Anterior cingulate cortex (tissue), 58 donors: Measurements from ENCODE around the gene TPST2.
A peak's percentile ranks its signal among the peaks of the same experiment; 100 is the strongest.

ENCODE experiments used
- DNase-seq, 58 donors: peaks; one replicate each; lab custom pipeline; 2025; lab: John Stamatoyannopoulos, UW

Gene TPST2

GRCh38 chr22:26581633-26582168 lies 8.2 kb downstream of the TPST2 start:
- DNase-seq: no peak

GRCh38 chr22:26581026-26581425 lies 8.9 kb downstream of the TPST2 start:
- no peak for DNase-seq

- DNase-seq: no peak
Measured at GRCh38 chr22:26580240-26580962, 9.5 kb downstream of the TPST2 start.

GRCh38 chr22:26579331-26579886 lies 10.5 kb downstream of the TPST2 start:
- DNase-seq: no peak

GRCh38 chr22:26577081-26577480 lies 12.9 kb downstream of the TPST2 start:
- DNase-seq: no peak

GRCh38 chr22:26576026-26576680 lies 13.8 kb downstream of the TPST2 start:
- no peak for DNase-seq

GRCh38 chr22:26574001-26574723 lies 15.8 kb downstream of the TPST2 start:
- no peak for DNase-seq

GRCh38 chr22:26573026-26573662 lies 16.8 kb downstream of the TPST2 start:
- peak in 4 of 58 donors; percentile 10 to 24 (median 15) for DNase-seq

- DNase-seq: no peak
Measured at GRCh38 chr22:26570864-26571525, 18.9 kb downstream of the TPST2 start.

GRCh38 chr22:26570115-26570514 lies 19.8 kb downstream of the TPST2 start:
- DNase-seq: peak in 32 of 58 donors; percentile 10 to 69 (median 28)

- no peak for DNase-seq
Measured at GRCh38 chr22:26568207-26568706, 21.7 kb downstream of the TPST2 start.

- no peak for DNase-seq
Measured at GRCh38 chr22:26567610-26568009, 22.3 kb downstream of the TPST2 start.

GRCh38 chr22:26566994-26567393 lies 22.9 kb downstream of the TPST2 start:
- no peak for DNase-seq

GRCh38 chr22:26565889-26566288 lies 24.0 kb downstream of the TPST2 start:
- DNase-seq: no peak

GRCh38 chr22:26565181-26565580 lies 24.8 kb downstream of the TPST2 start:
- no peak for DNase-seq

GRCh38 chr22:26564672-26565071 lies 25.3 kb downstream of the TPST2 start:
- DNase-seq: no peak

- DNase-seq: no peak
Measured at GRCh38 chr22:26564181-26564580, 25.8 kb downstream of the TPST2 start.

- no peak for DNase-seq
Measured at GRCh38 chr22:26563022-26563421, 26.9 kb downstream of the TPST2 start.

GRCh38 chr22:26561756-26562417 lies 28.0 kb downstream of the TPST2 start:
- DNase-seq: peak in 37 of 58 donors; percentile 9 to 79 (median 32)
